Naive B cell (primary cell): ENCODE data around the gene RASL10A. TPM values are rescaled to one million over a fixed set of nuclear protein-coding genes. Genes with fewer than 3 reads are reported as not detected.

Source experiments
- ATAC-seq, 2 donors: fragments of 150-1000 bp; cut with Tn5 transposase; 2 replicates each; pipeline ENCODE4 v1.10.0; 2021; ENCODE audit warnings: low read depth in 2 of 2, mild to moderate bottlenecking in 2 of 2, moderate library complexity in 2 of 2
- DNase-seq: peaks from one replicate; pipeline ENCODE4 v3.0.0; 2022
- H3K27ac Mint-ChIP-seq, 6 donors: one replicate each; pipeline ENCODE4 v1.8.0; 2020 to 2022; ENCODE audit warnings: mild to moderate bottlenecking in 6 of 6, mixed read lengths in 6 of 6, moderate library complexity in 5 of 6, inconsistent platforms in 2 of 6
- H3K27me3 Mint-ChIP-seq, 3 donors: one replicate each; pipeline ENCODE4 v1.8.0; 2021 to 2022; ENCODE audit warnings: mixed read lengths in 3 of 3, mild to moderate bottlenecking in 1 of 3
- H3K36me3 Mint-ChIP-seq, 2 donors: one replicate each; pipeline ENCODE4 v1.8.0; 2020 to 2022; ENCODE audit warnings: mixed read lengths in 2 of 2, inconsistent platforms in 1 of 2, mild to moderate bottlenecking in 1 of 2
- H3K4me1 Mint-ChIP-seq, 3 donors: one replicate each; pipeline ENCODE4 v1.8.0; 2020 to 2022; ENCODE audit warnings: mixed read lengths in 3 of 3, inconsistent platforms in 1 of 3, mild to moderate bottlenecking in 1 of 3, moderate library complexity in 1 of 3
- H3K4me3 Mint-ChIP-seq, 8 donors: one replicate each; pipeline ENCODE4 v1.8.0; 2020 to 2022; ENCODE audit warnings: mild to moderate bottlenecking in 8 of 8, mixed read lengths in 8 of 8, moderate library complexity in 8 of 8, inconsistent platforms in 2 of 8
- H3K9me3 Mint-ChIP-seq, 7 donors: one replicate each; pipeline ENCODE4 v1.8.0; 2020 to 2022; ENCODE audit warnings: mixed read lengths in 7 of 7, mild to moderate bottlenecking in 5 of 7, inconsistent platforms in 2 of 7, moderate library complexity in 1 of 7
- polyA plus RNA-seq, 6 donors: library from polyadenylated mRNA; unstranded; fragments of 300-500 nt; fragmentation: Illumina TruSeq; gene quantifications; one replicate each; pipeline ENCODE4 v1.2.3, GENCODE V29; 2021; ENCODE audit warnings: low read depth in 6 of 6

RASL10A gene
- polyA plus RNA-seq, 6 donors from 2014 or later, result not detected

GRCh38 chr22:29302681-29303465 is 12.6 kb downstream of the RASL10A start:
- DNase-seq (no peak), ATAC-seq (no peak)
- H3K9me3 Mint-ChIP-seq, result no peaks in the 10 kb centered on the region
- peaks cover 11 to 22% of the 10 kb centered on the region in 2 donors for H3K36me3 Mint-ChIP-seq
- no peak overlapping the region for H3K27ac Mint-ChIP-seq
- H3K4me1 Mint-ChIP-seq, result peaks cover 25 to 37% (median 27%) of the 10 kb centered on the region in 3 donors
- H3K4me3 Mint-ChIP-seq, result no peak overlapping the region
- peaks cover 9 to 33% (median 31%) of the 10 kb centered on the region in 3 donors for H3K27me3 Mint-ChIP-seq

GRCh38 chr22:29302402-29302680 is 13.2 kb downstream of the RASL10A start:
- Mint-ChIP-seq H3K27ac (no peak overlapping the region), H3K9me3 (no peaks in the 10 kb centered on the region), H3K36me3 (peaks cover 16 to 28% of the 10 kb centered on the region in 2 donors), H3K27me3 (peaks cover 6 to 28% (median 27%) of the 10 kb centered on the region in 3 donors), H3K4me1 (peaks cover 23 to 37% (median 23%) of the 10 kb centered on the region in 3 donors), H3K4me3 (no peak overlapping the region)
- DNase-seq (no peak), ATAC-seq (no peak)

GRCh38 chr22:29301716-29302401 is 13.6 kb downstream of the RASL10A start:
- ATAC-seq, result no peak
- peaks cover 16 to 29% of the 10 kb centered on the region in 2 donors for H3K36me3 Mint-ChIP-seq

GRCh38 chr22:29300807-29301601 is 14.5 kb downstream of the RASL10A start:
- no peak for DNase-seq
- peaks cover 19 to 29% (median 20%) of the 10 kb centered on the region in 3 donors for H3K4me1 Mint-ChIP-seq
- H3K36me3 Mint-ChIP-seq, result peaks cover 17 to 29% of the 10 kb centered on the region in 2 donors
- no peaks in the 10 kb centered on the region for H3K9me3 Mint-ChIP-seq
- no peak for ATAC-seq
- peaks cover 0 to 20% (median 18%) of the 10 kb centered on the region in 3 donors for H3K27me3 Mint-ChIP-seq
- no peak overlapping the region for H3K4me3 Mint-ChIP-seq
- peak overlapping the region in 3 of 6 donors; percentile 47 to 79 (median 66) for H3K27ac Mint-ChIP-seq

More at GRCh38 chr22:29301716-29302401, 13.6 kb downstream of the RASL10A start:
- DNase-seq, result no peak
- H3K9me3 Mint-ChIP-seq, result no peaks in the 10 kb centered on the region
- H3K27me3 Mint-ChIP-seq, result peaks cover 5 to 27% (median 24%) of the 10 kb centered on the region in 3 donors
- no peak overlapping the region for H3K4me3 Mint-ChIP-seq
- H3K27ac Mint-ChIP-seq, result peak overlapping the region in 1 of 6 donors; percentile 66
- peaks cover 21 to 37% (median 23%) of the 10 kb centered on the region in 3 donors for H3K4me1 Mint-ChIP-seq

- Mint-ChIP-seq H3K4me1 (peaks cover 13 to 23% (median 17%) of the 10 kb centered on the region in 3 donors), H3K4me3 (no peak overlapping the region), H3K36me3 (peaks cover 21 to 29% of the 10 kb centered on the region in 2 donors), H3K27me3 (peaks cover 0 to 14% (median 12%) of the 10 kb centered on the region in 3 donors), H3K27ac (peak overlapping the region in 2 of 6 donors; percentile 47 to 66), H3K9me3 (no peaks in the 10 kb centered on the region)
- ATAC-seq (no peak), DNase-seq (no peak)
These were observed 15.1 kb downstream of the RASL10A start for GRCh38 chr22:29300467-29300806.

GRCh38 chr22:29299136-29299900 is 16.2 kb downstream of the RASL10A start:
- peaks cover 21 to 29% of the 10 kb centered on the region in 2 donors for H3K36me3 Mint-ChIP-seq
- H3K27me3 Mint-ChIP-seq, result peaks cover 0 to 3% (median under 1%) of the 10 kb centered on the region in 3 donors
- ATAC-seq (no peak), DNase-seq (no peak)
- no peak overlapping the region for H3K4me3 Mint-ChIP-seq
- H3K9me3 Mint-ChIP-seq, result no peaks in the 10 kb centered on the region
- peak overlapping the region in 3 of 6 donors; percentile 51 to 93 (median 54) for H3K27ac Mint-ChIP-seq
- peaks cover 11 to 17% (median 11%) of the 10 kb centered on the region in 3 donors for H3K4me1 Mint-ChIP-seq

- H3K4me1 Mint-ChIP-seq, result peaks cover 6 to 10% (median 10%) of the 10 kb centered on the region in 3 donors
- ATAC-seq (no peak), DNase-seq (no peak)
- H3K27me3 Mint-ChIP-seq, result no peaks in the 10 kb centered on the region
- H3K4me3 Mint-ChIP-seq, result no peak overlapping the region
- H3K36me3 Mint-ChIP-seq, result peaks cover 21 to 29% of the 10 kb centered on the region in 2 donors
- H3K9me3 Mint-ChIP-seq, result no peaks in the 10 kb centered on the region
- H3K27ac Mint-ChIP-seq, result peak overlapping the region in 2 of 6 donors; percentile 47 to 69
These were observed 16.9 kb downstream of the RASL10A start for GRCh38 chr22:29298641-29299040.

GRCh38 chr22:29292379-29292778 is 23.1 kb downstream of the RASL10A start:
- H3K4me1 Mint-ChIP-seq, result peaks cover 0 to 5% (median 5%) of the 10 kb centered on the region in 3 donors
- H3K4me3 Mint-ChIP-seq, result no peak overlapping the region
- no peak for ATAC-seq
- no peaks in the 10 kb centered on the region for H3K9me3 Mint-ChIP-seq
- peak overlapping the region in 2 of 6 donors; percentile 32 to 53 for H3K27ac Mint-ChIP-seq
- H3K36me3 Mint-ChIP-seq, result peaks cover 25 to 33% of the 10 kb centered on the region in 2 donors
- no peak for DNase-seq
- H3K27me3 Mint-ChIP-seq, result no peaks in the 10 kb centered on the region

GRCh38 chr22:29291215-29291614 is 24.3 kb downstream of the RASL10A start:
- peak overlapping the region in 1 of 6 donors; percentile 57 for H3K27ac Mint-ChIP-seq
- no peaks in the 10 kb centered on the region for H3K27me3 Mint-ChIP-seq
- DNase-seq (no peak), ATAC-seq (no peak)
- peaks cover 31 to 40% of the 10 kb centered on the region in 2 donors for H3K36me3 Mint-ChIP-seq
- no peak overlapping the region for H3K4me3 Mint-ChIP-seq
- peaks cover 0 to 9% (median 5%) of the 10 kb centered on the region in 3 donors for H3K4me1 Mint-ChIP-seq
- no peaks in the 10 kb centered on the region for H3K9me3 Mint-ChIP-seq

GRCh38 chr22:29290061-29290460 is 25.4 kb downstream of the RASL10A start:
- H3K27me3 Mint-ChIP-seq, result no peaks in the 10 kb centered on the region
- ATAC-seq (no peak), DNase-seq (no peak)
- H3K36me3 Mint-ChIP-seq, result peaks cover 26 to 40% of the 10 kb centered on the region in 2 donors
- H3K4me1 Mint-ChIP-seq, result peaks cover 0 to 9% (median 5%) of the 10 kb centered on the region in 3 donors
- H3K9me3 Mint-ChIP-seq, result no peaks in the 10 kb centered on the region
- no peak overlapping the region for H3K27ac Mint-ChIP-seq
- no peak overlapping the region for H3K4me3 Mint-ChIP-seq

GRCh38 chr22:29288837-29289236 is 26.7 kb downstream of the RASL10A start:
- DNase-seq (no peak), ATAC-seq (no peak)
- Mint-ChIP-seq H3K27ac (no peak overlapping the region), H3K27me3 (no peaks in the 10 kb centered on the region), H3K4me1 (peaks cover 0 to 9% (median 5%) of the 10 kb centered on the region in 3 donors), H3K4me3 (no peak overlapping the region), H3K9me3 (no peaks in the 10 kb centered on the region), H3K36me3 (peaks cover 26 to 40% of the 10 kb centered on the region in 2 donors)

- Mint-ChIP-seq H3K4me3 (no peak overlapping the region), H3K27me3 (no peaks in the 10 kb centered on the region), H3K9me3 (no peaks in the 10 kb centered on the region), H3K36me3 (peaks cover 14 to 20% of the 10 kb centered on the region in 2 donors), H3K27ac (no peak overlapping the region), H3K4me1 (peaks cover 3 to 16% (median 11%) of the 10 kb centered on the region in 3 donors)
- ATAC-seq, result no peak
- DNase-seq, result no peak
These were observed 31.3 kb downstream of the RASL10A start for GRCh38 chr22:29284196-29284595.
